GM04503 (cell line): ENCODE data around the gene METTL21C.

Experiments
- DNase-seq: peaks from one replicate; pipeline ENCODE4 v3.0.0-alpha.2; 2012; ENCODE audit warnings: low read depth

Gene METTL21C

DNA sequence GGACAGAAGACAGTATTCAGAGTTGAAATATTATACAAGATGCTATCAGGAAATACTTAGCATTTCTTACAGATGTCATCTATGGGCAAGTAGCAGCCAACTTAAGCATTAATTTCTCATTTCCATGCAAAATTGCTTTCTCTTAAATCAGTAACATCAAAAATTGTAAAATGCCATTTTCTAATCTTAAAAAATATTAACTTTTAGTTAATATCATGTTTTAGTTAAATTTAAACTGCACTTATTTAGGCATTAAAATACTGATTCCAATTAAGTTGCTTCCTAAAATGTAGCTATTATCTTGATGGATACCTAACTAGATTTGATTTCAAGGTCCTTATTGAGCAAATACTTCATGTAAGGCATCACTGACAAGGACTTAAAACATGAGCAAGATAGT lies 27.8 kb downstream of the METTL21C start:
- no peak for DNase-seq

DNA sequence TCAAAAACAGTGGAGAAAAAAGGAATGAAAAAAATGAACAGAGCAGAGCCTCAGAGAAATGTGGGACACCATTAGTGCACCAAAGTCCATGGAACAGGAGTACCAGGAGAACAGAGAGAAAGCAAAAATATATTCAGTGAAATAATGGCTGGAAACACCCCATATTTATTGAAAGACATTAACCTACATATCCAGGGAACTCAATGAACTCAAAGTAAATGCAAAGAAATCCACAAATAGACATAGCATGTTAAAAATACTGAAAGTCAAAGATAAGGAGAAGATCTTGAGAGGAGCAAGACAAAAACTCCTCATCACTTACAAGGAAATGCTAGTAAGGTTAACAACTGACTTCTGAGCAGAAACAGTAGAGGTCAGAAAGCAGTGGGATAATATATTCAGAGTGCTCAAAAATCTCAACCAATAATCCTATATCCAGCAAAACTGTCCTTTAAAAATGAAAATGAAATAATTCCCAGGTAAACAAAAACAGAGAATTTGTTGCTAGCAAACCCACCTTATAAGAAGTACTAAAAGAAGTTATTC lies 35.6 kb downstream of the METTL21C start:
- no peak for DNase-seq

DNA sequence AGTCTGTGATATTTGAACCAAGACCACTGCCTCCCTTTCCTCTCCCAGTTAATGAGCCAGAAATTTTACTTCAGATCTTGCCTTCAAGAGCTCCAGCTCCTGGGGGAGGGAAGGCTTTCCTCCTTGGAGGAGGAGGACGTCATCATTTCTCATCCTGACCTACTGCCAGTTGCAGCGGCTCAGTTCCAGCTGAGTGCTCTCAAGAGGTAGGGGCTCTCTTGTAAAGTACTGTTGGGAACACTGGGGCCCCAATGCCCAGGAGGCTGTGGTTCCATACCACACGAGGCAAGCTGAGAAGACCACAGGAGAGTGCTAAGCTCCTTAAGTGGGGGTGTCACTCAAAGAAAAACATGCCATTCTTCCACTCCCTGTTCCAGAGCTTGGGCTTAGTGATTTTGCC lies 36.2 kb downstream of the METTL21C start:
- DNase-seq: no peak

DNA sequence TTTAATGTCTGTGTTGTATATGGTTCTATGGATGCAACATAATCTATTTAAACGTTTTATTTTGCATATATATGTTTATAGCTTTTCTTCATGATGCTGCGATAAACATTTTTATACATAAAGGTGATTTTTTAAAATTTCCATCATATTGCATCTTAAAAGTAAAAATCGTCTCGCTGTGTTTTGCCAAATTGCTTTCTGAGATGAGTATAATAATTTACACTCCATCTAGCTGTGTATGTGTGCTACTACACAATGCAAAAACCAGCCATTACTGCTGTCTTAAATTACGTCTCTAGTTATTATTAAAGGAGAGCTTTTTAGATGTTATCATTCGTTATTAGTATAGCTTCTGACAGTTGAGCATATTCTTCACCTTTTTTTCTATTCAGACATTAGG lies 37.2 kb downstream of the METTL21C start:
- no peak for DNase-seq

DNA sequence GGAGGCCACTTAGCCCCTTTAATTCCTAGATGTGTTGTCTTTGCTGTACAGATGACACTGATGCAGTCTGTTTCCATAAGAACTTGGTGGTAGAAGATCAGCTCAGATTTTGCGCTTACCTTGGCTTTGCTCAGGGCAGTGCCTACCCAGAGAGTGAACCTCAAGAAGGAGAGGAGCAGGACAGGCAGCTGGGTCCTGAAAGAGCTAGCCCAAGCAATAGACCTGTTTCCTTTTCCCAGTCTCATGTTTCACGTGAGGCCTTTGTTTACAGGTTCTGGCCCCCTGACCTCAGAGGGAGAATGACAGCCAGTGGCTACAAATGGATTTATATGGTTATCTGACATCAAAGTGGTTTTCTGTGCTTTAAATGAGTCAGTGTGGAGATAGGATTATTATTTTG lies 40.1 kb downstream of the METTL21C start:
- DNase-seq: no peak

DNA sequence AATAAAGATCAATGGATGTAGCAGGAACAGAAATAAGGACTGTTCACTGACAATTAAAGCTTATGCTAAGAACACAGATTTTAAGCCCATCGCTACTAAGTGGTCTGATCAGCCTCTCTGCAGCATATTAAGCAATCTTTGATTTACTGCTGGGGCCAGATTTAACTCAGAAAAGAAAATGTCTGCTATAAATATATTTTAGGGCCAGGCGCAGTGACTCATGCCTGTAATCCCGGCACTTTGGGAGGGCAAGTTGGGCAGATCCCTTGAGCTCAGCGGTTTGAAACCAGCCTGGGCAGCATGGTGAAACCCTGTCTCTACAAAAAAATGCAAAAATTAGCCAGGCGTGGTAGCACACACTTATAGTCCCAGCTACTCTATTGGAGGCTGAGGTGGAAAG lies 43.0 kb downstream of the METTL21C start:
- peak; percentile 23 for DNase-seq

DNA sequence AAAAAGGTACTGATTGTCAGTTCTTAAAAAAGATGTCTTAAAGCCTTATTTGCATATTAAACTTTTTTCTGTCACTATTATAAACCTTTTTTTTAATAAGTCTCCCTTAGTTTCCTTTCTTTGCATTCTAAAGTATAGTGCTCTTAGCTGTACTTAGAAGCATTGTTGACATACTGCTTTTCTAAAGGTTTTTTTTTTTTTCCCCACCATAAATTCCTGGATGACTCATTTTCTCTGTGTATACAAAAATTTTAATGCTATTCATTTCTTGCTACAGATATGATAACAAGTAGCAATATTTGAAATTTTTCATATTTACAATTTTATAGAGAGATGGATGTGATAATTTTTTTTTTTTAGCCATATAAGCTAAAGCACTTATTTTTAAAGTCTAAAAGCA lies 43.5 kb downstream of the METTL21C start:
- DNase-seq: peak; percentile 8

DNA sequence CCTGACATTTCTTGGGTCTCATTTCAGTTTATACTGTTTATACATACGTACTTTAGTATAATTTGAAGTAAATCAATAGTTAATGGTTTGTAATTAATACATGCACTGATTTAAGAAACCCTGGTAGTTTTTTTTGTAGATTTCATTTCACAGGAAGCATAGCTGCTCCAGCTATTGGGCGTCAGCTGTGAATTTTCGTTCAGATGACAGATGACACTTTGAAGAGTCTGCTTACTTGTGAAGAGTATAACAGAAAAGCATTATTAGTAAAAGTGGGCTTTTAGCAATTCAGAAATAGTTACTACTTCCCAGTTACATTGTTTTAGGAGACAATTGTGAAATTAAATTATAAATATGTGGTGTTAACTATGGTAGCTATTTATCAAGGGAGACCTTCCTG lies 44.4 kb downstream of the METTL21C start:
- DNase-seq: no peak

DNA sequence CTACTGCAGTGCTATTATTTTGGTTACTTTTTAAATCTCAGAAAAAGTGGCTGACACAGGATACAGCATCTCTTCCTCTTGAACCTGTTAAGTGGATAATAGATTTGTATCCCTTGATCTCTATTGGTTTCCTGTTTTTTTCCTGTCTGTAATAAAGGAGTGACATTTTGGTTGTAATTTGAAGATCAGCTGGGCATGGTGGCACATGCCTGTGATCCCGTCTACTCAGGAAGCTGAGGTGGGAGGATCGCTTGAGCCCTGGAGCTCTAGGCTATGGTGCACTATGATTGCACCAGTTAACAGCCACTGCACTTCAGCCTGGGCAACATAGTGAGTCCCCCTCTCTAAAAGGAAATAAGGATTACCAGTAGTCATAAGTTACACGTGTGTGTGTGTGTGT lies 46.8 kb downstream of the METTL21C start:
- no peak for DNase-seq

DNA sequence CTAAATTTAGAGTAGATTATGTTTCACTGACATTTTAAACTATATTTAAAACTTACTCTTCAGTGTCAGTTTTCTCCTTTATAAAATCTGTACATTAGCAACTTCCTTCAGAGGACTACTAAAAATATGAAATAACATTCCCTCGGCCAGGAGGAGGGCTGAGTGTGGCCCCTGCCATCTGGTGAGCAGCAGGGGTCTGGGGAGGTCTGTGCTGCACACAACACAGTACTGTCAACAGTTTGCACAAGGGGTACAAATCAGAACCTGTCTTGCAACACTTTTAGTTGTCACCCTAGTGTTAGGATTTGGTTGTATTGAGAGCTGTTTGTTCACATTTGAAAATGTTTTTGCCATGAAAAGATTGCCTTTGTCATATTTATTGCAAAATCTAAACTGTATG lies 49.1 kb downstream of the METTL21C start:
- DNase-seq: no peak

DNA sequence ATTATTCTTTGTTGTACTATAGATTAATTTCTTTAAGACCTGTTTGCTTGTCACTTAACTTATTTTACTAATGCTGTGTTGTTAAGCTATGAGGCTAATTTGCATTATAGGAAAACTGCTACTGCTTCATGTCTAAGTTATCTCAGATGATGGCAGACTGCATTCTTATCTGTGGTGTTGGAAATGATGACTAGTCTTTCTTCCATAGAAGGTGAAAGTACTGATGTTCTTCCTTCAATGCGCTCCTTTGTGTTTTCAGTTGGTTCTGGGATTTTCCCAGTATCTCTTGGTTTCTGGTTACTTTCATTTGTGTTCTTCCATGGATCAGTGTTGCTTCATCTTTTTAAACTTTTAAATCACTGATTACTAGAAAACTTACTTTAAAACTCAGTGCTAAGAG lies 51.2 kb downstream of the METTL21C start:
- DNase-seq: no peak

DNA sequence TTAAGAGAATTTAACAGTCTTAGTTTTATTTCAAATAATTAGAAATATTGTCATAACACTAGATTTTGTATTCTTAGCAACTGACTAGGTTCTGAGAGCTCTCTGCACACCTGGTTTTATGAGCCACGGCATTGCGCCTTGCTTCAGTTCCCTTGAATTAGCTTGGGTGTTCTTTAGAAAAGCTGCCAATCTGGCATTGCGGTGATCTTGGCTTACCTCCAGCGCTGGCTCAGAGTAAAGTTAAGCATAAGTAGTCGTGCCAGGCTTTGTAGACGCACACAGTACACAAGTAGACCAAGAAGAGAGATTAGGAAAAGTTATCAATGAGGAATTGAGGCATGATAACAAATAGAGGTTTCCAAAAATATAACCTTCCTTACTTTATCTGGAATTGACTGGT lies 52.4 kb downstream of the METTL21C start:
- no peak for DNase-seq

DNA sequence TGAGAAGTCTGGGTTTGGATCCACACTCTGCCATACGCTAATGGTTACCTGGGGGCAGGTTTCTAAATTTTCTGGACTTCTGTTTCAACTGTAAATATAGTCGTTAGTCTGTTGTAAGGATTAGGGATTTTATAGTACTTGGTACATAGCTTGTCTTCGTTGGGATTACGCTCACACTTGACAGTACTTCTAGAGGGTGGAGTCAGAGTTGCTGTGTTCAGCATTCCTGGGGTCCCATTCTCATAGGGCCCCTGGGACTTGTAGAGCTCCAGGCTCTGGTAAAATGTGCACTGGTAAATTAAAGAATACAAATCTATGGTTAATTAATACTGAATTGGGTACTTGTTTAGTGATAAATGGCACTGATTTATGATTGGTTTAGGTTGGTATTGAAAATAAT lies 52.8 kb downstream of the METTL21C start:
- DNase-seq: no peak

DNA sequence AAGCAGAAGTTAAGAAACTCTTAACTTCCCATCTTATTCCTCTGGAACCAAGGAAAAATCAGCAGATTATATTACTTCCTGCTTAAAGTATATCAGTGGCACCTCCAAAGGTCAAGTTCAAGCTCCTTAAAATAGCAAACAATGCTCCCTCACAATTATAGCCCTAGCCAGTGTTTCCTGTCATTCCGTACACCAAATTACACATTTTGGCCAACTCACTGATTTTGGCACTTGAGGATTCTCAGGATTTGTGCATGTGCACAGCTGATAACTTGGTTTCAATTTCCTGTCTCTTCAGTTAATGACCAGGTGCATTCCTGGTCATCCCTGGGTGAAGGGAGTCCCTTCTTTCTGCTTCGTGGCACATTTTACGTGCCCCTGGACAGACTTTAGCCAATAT lies 56.1 kb downstream of the METTL21C start:
- no peak for DNase-seq
